Suppressor macrophage treated with lipopolysaccharide for 1 hour (primary cell): ENCODE measurements around the gene OR6B3.
"Not testable (repeated sequence)": the region's sequence is repeated elsewhere in the genome, so short reads cannot be mapped to it uniquely, and the experiment has no call there.

Source experiments
- DNase-seq, 3 donors: peaks; one replicate each; pipeline ENCODE4 v3.0.0-alpha.2; 2020 to 2022

OR6B3 gene

DNA sequence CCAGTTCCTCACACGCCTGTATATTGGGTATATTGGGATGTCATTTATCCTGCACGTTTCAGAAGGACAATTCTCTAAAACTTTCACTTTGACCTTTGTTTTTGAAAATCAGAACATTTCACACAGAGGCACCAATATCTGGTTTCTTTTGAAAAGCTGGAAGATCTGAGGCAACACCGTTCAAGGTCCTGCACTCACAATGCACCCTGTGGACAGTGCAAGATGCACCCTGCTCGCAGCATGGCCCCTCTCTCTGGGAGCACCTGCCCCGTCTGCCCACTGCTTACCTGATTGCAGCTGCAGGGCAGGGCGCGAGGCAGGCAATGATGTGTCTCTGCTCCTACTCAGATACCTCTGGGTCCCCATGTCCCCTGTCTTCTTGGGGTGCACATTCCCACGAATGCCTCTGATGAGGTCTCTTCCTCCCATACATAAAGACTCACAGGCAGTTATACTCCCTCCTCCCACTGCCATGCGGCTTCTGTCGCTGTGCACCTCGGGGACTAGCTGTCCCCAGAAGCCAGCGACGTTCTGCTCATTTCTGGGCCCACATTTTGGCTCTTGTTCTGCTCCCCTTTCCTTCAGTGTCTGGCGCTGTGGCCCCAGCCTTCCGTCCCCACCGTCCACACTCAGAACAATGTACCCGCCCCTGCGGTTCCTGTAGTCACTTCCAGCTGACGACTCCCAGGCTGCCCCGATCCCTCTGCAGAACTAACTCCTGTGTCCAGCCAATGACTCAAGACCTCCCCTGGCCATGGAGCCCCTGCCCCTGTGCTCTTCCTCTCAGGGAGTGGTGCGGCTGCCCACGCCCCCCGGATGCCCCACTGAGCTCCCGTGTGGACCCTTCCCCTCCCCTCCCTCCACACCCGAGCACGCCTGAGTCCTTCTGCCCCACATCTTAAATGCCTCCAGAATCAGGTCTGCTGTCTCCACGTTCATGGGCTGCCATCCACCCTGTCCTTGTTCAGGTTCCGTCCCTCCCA lies at the start of gene OR6B3:
Gene OR6B3, minus strand, starts transcription at position 349 of the 983 bp plus-strand sequence.
- DNase-seq, result no peak

- DNase-seq, result no peak
Observed at GRCh38 chr2:240098349-240098748, 45.0 kb upstream of the OR6B3 start.

GRCh38 chr2:240095556-240096523 lies 42.5 kb upstream of the OR6B3 start:
- DNase-seq, result no peak

- DNase-seq, result no peak
Observed at GRCh38 chr2:240089306-240089705, 36.0 kb upstream of the OR6B3 start.

GRCh38 chr2:240086563-240086962 lies 33.2 kb upstream of the OR6B3 start:
- no peak for DNase-seq

DNA sequence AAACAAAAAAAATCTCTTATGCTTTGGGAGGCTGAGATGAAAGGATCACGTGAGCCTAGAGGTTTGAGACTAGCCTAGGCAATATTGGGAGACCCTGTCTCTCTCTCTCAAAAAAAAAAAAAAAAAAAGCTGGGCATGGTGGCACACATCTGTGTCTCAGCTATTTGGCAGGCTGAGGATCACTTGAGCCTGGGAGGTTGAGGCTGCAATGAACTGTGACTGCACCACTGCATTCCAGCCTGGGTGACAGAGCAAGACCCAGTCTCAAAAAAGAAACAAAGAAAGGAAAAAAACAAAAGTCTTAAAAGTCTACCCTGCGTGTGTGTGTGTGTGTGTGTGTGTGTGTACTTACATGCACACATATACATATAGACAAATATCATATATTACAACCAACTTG lies 25.3 kb upstream of the OR6B3 start:
- DNase-seq, result no peak

- DNase-seq, result no peak
Observed at GRCh38 chr2:240077442-240077841, 24.1 kb upstream of the OR6B3 start.

- DNase-seq, result no peak
Observed at GRCh38 chr2:240074545-240074944, 21.2 kb upstream of the OR6B3 start.

DNA sequence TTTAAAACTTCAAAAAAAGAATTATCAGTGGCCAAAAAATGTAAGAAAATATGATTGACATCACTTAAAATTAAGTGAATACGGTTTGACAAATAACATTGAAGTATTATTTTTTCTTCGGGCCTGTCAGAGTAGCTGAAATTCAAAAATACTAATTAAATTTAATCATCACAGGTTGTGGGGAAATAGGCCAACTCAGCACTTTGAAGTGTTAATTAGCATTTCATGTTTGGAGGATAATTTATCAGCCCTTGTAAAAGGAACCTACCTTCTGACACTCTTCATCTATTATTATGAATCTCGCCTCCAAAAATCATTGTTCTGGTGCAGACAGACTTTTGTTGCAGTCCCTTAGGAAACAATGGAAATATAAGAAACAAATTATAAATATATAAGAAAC lies 17.6 kb upstream of the OR6B3 start:
- DNase-seq, result no peak

GRCh38 chr2:240069829-240070228 lies 16.5 kb upstream of the OR6B3 start:
- DNase-seq, result no peak

DNA sequence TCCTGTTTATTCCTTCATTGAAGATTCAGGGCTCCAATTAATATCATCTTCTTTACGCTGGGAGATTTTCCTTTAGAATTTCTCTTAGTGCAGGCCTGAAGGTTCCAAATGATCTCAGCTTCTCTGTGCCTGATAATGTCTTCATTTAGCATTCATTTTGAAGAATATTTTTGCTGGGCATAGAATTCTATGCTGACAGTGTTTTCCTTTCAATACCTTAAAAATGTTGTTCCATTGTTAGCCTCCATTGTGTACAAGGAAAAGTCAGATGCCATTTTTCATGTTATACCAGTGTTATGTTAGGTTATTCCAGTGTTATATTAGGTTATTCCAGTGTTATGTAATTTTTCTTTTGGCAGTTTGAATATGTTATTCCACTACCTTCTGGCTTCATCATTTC lies 14.9 kb upstream of the OR6B3 start:
- DNase-seq, result no peak

GRCh38 chr2:240066489-240066888 lies 13.2 kb upstream of the OR6B3 start:
- DNase-seq, result no peak

GRCh38 chr2:240064898-240065297 lies 11.6 kb upstream of the OR6B3 start:
- DNase-seq, result no peak

DNA sequence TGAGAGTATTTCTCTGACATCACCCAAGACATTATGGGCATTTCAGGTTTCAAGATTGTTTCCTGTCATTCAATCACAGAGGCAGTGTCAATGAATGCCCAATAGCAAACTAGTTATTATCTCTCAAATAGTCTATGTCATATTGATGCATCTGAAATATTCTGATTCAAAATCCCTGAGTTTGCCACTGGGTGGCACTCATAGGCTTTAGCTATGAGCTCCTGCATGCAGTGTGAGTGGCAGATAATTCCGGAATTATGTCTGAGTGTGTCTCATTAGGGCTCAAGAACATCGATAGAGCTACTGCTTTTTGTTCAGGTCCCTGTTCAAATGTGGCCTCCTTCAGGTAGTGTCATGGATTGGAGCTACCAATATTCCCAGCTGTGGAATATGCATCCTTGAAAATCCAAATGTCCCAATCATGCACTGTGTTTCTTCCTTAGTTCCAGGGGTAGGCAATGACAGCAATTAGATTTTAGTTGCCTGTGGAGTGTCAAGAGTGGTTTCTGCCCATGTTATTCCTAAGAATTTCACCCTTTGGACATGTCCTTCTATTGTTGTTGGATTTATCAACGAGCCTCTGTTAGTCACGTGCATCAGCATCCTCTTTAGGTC lies 7.8 kb upstream of the OR6B3 start:
- DNase-seq, result peak; percentile 71 to 75 (median 74)

GRCh38 chr2:240056678-240057077 lies 3.4 kb upstream of the OR6B3 start:
- no peak for DNase-seq

DNA sequence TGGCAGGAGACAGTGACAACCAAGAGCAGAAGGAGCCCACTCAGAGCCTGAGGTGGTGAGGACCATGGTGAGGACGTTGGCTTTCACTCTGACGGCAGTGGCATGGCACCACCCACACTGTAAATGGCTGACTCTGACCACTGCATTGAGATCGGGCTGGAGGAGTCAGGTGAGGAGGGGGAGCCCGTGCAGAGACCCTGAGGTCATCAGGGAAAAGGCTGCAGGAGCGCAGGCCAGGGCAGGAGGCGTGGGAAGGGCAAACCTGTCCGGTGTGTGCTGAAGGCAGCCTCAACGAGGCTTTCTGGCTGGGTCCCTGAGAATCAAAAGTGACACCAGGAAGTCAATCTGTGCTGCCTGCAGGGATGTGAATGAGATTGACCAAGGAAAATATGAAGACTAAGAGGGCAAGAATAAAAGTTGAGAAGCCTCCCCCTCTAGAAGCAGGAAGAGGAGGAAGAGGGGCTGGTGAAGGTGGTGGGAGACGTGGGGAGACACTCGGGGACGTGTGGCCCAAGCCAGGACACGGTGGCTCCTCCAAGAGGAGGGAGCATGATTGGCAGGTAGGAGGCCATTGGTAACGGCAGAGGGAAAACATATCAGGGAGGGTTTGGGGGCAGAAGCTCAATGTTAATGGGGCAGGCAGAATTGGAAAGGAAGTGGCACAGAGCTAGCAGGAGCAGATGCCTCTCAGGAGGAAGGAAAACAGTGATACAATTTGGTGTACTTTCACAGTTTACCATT lies 2.0 kb upstream of the OR6B3 start:
- DNase-seq, result no peak

- no peak for DNase-seq
Observed at GRCh38 chr2:240052524-240052923, 797 bp downstream of the OR6B3 start.

DNA sequence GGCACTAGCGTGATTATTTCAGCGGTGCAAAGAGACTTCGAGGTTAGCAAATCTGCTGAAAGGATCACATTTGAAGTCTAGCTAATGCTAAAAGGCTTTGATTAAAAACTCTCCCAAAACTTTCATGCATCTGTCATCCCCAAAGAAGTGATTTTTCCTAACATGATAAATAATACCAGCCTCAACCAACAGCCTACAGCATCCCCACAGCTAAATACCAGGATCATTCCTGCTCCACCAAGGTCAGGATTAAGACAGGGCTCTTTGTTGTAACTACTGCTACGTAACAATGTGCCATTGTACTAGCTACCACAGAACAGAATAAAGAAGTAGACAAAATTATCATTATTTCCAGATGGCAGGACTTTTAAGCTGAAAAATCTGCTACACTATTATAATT lies 1.6 kb downstream of the OR6B3 start:
- DNase-seq, result no peak

DNA sequence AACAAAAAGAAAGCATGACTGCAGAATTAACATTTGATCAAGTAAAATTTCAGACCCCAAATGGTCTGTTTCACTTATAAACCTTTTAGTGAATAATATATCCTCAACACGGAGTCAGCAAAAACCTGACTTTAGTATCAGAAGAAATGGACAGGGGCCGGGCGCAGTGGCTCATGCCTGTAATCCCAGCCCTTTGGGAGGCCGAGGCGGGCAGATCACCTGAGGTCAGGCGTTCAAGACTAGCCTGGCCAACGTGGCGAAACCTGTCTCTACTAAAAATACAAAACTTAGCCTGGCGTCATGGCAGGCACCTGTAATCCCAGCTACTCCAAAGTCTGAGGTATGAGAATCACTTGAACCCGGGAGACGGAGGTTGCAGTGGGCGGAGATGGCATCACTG lies 3.0 kb downstream of the OR6B3 start:
- DNase-seq, result no peak

DNA sequence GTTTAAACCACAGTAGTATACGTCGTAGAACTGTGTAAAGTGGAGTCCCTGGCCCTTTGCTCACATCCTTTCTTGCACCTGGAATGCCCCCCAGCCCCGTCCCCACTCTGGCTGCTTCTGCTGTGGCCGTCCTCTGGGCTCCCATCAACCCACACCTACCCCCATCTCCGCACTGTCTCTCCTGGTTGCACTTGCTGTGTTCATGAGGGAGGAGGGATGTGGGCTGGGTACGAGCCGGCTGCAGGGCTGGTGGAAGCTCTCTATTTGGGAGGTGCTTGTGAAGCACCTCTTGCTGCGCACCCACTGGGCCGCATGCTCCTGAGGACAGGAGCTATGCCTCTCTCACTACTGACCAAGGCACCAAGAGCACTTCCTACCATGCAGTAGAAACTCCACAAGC lies 5.1 kb downstream of the OR6B3 start:
- no peak for DNase-seq

- no peak for DNase-seq
Observed at GRCh38 chr2:240045098-240045497, 8.2 kb downstream of the OR6B3 start.

- not testable (repeated sequence) for DNase-seq
Observed at GRCh38 chr2:240044096-240044495, 9.2 kb downstream of the OR6B3 start.
